SU-DHL-6 (cell line): Measurements from ENCODE around the gene MRE11.

Experiments
- H2AFZ ChIP-seq: fragments of 200-600 bp; sonication (generic); 2 replicates; pipeline ENCODE4 v1.6.1; 2014; ENCODE audit warnings: low read depth, mild to moderate bottlenecking, moderate library complexity, mixed read lengths, antibody characterized with exemption, low read length; ENCODE audit not compliant: severe bottlenecking
- H3F3A ChIP-seq: fragments of 200-600 bp; shearing (Covaris generic); 2 replicates; pipeline ENCODE4 v1.6.0; 2016; ENCODE audit warnings: antibody characterized with exemption, mild to moderate bottlenecking; ENCODE audit not compliant: insufficient read depth
- H3K27ac ChIP-seq: fragments of 200-600 bp; sonication (generic); 2 replicates; pipeline ENCODE4 v1.5.1; 2016; ENCODE audit warnings: low read depth, mild to moderate bottlenecking, low read length, moderate library complexity, mixed read lengths
- H3K27me3 ChIP-seq: fragments of 200-600 bp; sonication (generic), shearing (Covaris generic); 2 replicates; pipeline ENCODE4 v1.6.0; 2014; ENCODE audit warnings: mild to moderate bottlenecking, low read length
- H3K36me3 ChIP-seq: fragments of 200-600 bp; sonication (generic); 2 replicates; pipeline ENCODE4 v1.6.1; 2014; ENCODE audit warnings: mild to moderate bottlenecking, low read length, mixed read lengths
- H3K4me2 ChIP-seq: fragments of 300-600, 200-600 bp; shearing (Covaris generic), sonication (generic); 2 replicates; pipeline ENCODE4 v1.6.0; 2014; ENCODE audit warnings: low read length, low read depth, mild to moderate bottlenecking; ENCODE audit not compliant: poor library complexity, severe bottlenecking
- H3K4me3 ChIP-seq: fragments of 200-600 bp; sonication (generic); 2 replicates; pipeline ENCODE4 v1.5.1; 2014; ENCODE audit warnings: antibody characterized with exemption, low read length, mild to moderate bottlenecking, mixed read lengths; ENCODE audit not compliant: insufficient read depth, poor library complexity, severe bottlenecking
- H3K79me2 ChIP-seq: fragments of 200-600 bp; sonication (generic); 2 replicates; pipeline ENCODE4 v1.6.1; 2014; ENCODE audit warnings: mild to moderate bottlenecking, low read length, moderate library complexity; ENCODE audit not compliant: insufficient read depth
- H3K9ac ChIP-seq: fragments of 200-600 bp; sonication (generic); 2 replicates; pipeline ENCODE4 v1.7.0; 2014; ENCODE audit warnings: mild to moderate bottlenecking, low read length
- H3K9me2 ChIP-seq: fragments of 200-600 bp; sonication (generic); replicated peaks from 2 replicates; pipeline ENCODE4 v1.6.1; 2014; ENCODE audit warnings: low read length; ENCODE audit not compliant: insufficient read depth
- H3K9me3 ChIP-seq: fragments of 200-600 bp; sonication (generic); 2 replicates; pipeline ENCODE4 v1.6.1; 2014; ENCODE audit warnings: low read length, mixed read lengths; ENCODE audit not compliant: insufficient read depth
- H4K20me1 ChIP-seq: fragments of 200-600 bp; sonication (generic); 2 replicates; pipeline ENCODE4 v1.6.1; 2014; ENCODE audit warnings: low read depth, mild to moderate bottlenecking, antibody characterized with exemption, low read length, moderate library complexity, mixed read lengths
- CTCF ChIP-seq: fragments of 200-600 bp; sonication (generic); IDR thresholded peaks from one replicate; pipeline ENCODE4 v1.5.1; 2017; ENCODE audit warnings: antibody characterized with exemption, mild to moderate bottlenecking, low read length, moderate library complexity; ENCODE audit not compliant: insufficient read depth, poor library complexity, severe bottlenecking
- EZH2phosphoT487 ChIP-seq: fragments of 200-600 bp; sonication (generic), shearing (Covaris generic); conservative IDR thresholded peaks from 2 replicates; pipeline ENCODE4 v1.6.1; 2018; ENCODE audit warnings: mild to moderate bottlenecking, antibody characterized with exemption, low read length, moderate library complexity, mixed read lengths

The MRE11 gene

DNA sequence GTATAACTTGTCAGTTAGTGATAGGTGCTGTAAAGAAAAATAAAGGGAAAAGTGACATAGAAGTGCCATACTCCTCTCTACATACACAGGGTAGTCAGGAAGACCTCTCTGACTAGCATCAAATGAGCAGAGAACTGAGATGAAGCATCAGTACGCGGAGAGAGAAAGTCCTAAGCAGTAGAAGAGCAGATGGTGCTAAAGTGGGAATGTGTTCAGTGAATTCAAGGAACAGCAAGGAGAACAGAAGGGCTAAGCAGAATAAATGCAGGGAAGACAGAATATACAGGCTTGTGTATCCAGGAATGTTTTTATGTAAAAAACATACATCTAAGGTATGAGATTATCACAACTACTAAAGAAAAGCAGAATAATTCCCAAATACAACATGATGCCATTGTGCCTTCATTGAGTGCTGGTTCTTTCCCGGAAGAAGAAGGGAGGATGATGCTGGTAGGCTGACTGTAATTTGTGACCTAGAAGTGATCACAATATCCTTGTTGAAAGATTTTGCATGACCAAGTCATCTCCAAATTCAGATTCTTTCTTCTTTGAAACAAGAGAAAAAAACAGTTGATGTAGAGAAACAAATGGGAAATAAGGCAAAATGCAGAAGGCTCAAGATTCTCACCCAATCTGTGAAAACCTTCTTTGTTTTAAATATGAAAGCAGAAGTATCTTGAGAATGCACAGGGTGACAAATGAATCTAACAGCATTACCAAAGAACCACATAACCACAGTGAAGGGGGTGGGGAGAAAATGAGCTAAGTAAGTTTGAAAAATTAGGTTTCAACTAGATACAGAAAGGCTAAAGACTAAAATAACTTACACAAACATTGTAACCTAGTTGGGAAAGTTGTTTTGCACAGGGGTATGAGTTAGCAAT is 20.5 kb downstream of the MRE11 start:
- H3K27ac ChIP-seq = peak overlapping the region; percentile 39
- no peaks in the 10 kb centered on the region for H3K79me2 ChIP-seq
- H2AFZ ChIP-seq = no peak overlapping the region

DNA sequence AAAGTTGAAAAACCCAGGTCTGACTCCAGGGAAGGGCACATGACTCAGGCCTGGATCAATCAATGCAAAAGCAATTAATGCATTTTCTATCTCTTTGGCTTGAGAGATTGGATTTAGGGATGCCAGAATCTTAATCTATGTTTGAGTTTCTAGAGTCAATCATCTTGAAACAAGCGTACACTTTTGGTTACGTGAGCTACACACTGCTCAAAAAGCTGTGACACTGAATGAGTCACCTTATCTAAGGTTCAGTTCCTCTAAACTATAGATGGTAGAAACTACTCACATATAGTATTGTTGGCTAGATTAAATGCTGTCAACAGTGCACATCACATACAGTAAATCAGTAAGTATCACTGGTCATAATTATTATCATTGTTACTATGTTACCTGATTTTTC is 24.2 kb downstream of the MRE11 start:
- Histone ChIP-seq H3K79me2 (no peaks in the 10 kb centered on the region), H2AFZ (no peak overlapping the region), H4K20me1 (no peaks in the 10 kb centered on the region), H3K9me3 (no peaks in the 10 kb centered on the region), H3K9ac (no peak overlapping the region), H3K27ac (no peak overlapping the region), H3K4me3 (no peak overlapping the region), H3K36me3 (peaks cover 34% of the 10 kb centered on the region), H3F3A (no peaks in the 10 kb centered on the region), H3K27me3 (no peaks in the 10 kb centered on the region), H3K4me2 (no peak overlapping the region), H3K9me2 (no peaks in the 10 kb centered on the region)
- no peak for TF ChIP-seq EZH2phosphoT487
- no peak for TF ChIP-seq CTCF

More for the DNA sequence above, 20.5 kb downstream of the MRE11 start:
- H3K4me3 ChIP-seq = no peak overlapping the region
- no peaks in the 10 kb centered on the region for H3K9me2 ChIP-seq
- no peak overlapping the region for H3K9ac ChIP-seq
- peak overlapping the region; percentile 6 for H3K4me2 ChIP-seq
- H4K20me1 ChIP-seq = no peaks in the 10 kb centered on the region
- H3K36me3 ChIP-seq = peaks cover 37% of the 10 kb centered on the region
- no peaks in the 10 kb centered on the region for H3F3A ChIP-seq
- no peaks in the 10 kb centered on the region for H3K27me3 ChIP-seq
- TF ChIP-seq EZH2phosphoT487 (no peak), CTCF (no peak)
- no peaks in the 10 kb centered on the region for H3K9me3 ChIP-seq

- H3K4me2 ChIP-seq = no peak overlapping the region
- no peaks in the 10 kb centered on the region for H3F3A ChIP-seq
- peaks cover 36% of the 10 kb centered on the region; the same call in 1 of the 2 replicates for H3K36me3 ChIP-seq
- TF ChIP-seq CTCF (no peak), EZH2phosphoT487 (no peak)
- no peaks in the 10 kb centered on the region for H3K9me3 ChIP-seq
- H3K4me3 ChIP-seq = no peak overlapping the region
- no peak overlapping the region for H3K9ac ChIP-seq
- no peak overlapping the region for H3K27ac ChIP-seq
- H3K79me2 ChIP-seq = no peaks in the 10 kb centered on the region
- no peak overlapping the region for H2AFZ ChIP-seq
- no peaks in the 10 kb centered on the region for H3K9me2 ChIP-seq
- H3K27me3 ChIP-seq = no peaks in the 10 kb centered on the region
- H4K20me1 ChIP-seq = no peaks in the 10 kb centered on the region
Observed at GRCh38 chr11:94459576-94459975, 34.1 kb downstream of the MRE11 start.
